SK-N-SH treated with all-trans-retinoic acid at 6 μM for 48 hours (cell line): ENCODE results near the gene PAIP2.
A peak's percentile ranks its signal among the peaks of the same experiment; 100 is the strongest.

Experiments
- ATAC-seq: fragments of 200-7000 bp; cut with Tn5 transposase; 3 replicates; pipeline ENCODE4 v1.9.1; 2020; ENCODE audit warnings: mild to moderate bottlenecking, moderate library complexity
- ARNTL ChIP-seq: fragments of 450-650 bp; formaldehyde crosslinking; IDR thresholded peaks from 2 replicates; pipeline ENCODE4 v1.5.0; 2020; ENCODE audit warnings: low read depth, mild to moderate bottlenecking, moderate library complexity, borderline replicate concordance
- BACH2 ChIP-seq: fragments of 250-450 bp; sonication (Bioruptor Pico); IDR thresholded peaks from 2 replicates; pipeline ENCODE4 v1.9.0; 2021; ENCODE audit warnings: mild to moderate bottlenecking, borderline replicate concordance
- CREB5 ChIP-seq: fragments of 250-450 bp; sonication (Bioruptor Pico); IDR thresholded peaks from 2 replicates; pipeline ENCODE4 v1.5.1; 2020; ENCODE audit warnings: low read depth, mild to moderate bottlenecking, moderate library complexity
- CSRNP3 ChIP-seq: fragments of 250-450 bp; sonication (Bioruptor Pico); IDR thresholded peaks from 2 replicates; pipeline ENCODE4 v1.5.1; 2021; ENCODE audit warnings: mild to moderate bottlenecking, moderate library complexity
- ESRRG ChIP-seq: fragments of 250-450 bp; sonication (Bioruptor Pico); IDR thresholded peaks from 2 replicates; pipeline ENCODE4 v1.6.1; 2021; ENCODE audit warnings: mild to moderate bottlenecking
- GLIS3 ChIP-seq: fragments of 250-450 bp; sonication (Bioruptor Pico); IDR thresholded peaks from 2 replicates; pipeline ENCODE4 v1.5.0; 2020; ENCODE audit warnings: mild to moderate bottlenecking, moderate library complexity
- ISL1 ChIP-seq: fragments of 250-450 bp; sonication (Bioruptor Pico); IDR thresholded peaks from 2 replicates; pipeline ENCODE4 v2.1.2; 2022; ENCODE audit warnings: mild to moderate bottlenecking, moderate library complexity
- OSR1 ChIP-seq: fragments of 250-450 bp; sonication (Bioruptor Pico); IDR thresholded peaks from 2 replicates; pipeline ENCODE4 v1.8.0; 2022; ENCODE audit warnings: moderate library complexity, mild to moderate bottlenecking, inconsistent platforms
- PATZ1 ChIP-seq: fragments of 250-450 bp; sonication (Bioruptor Pico); IDR thresholded peaks from 2 replicates; pipeline ENCODE4 v1.8.0; 2020; ENCODE audit warnings: mild to moderate bottlenecking, moderate library complexity, borderline replicate concordance
- POU6F1 ChIP-seq: fragments of 250-450 bp; sonication (Bioruptor Pico); IDR thresholded peaks from 2 replicates; pipeline ENCODE4 v1.8.0; 2021; ENCODE audit warnings: low read depth, mild to moderate bottlenecking, moderate library complexity, borderline replicate concordance
- PPARA ChIP-seq: fragments of 250-450 bp; sonication (Bioruptor Pico); IDR thresholded peaks from 2 replicates; pipeline ENCODE4 v1.5.0; 2020; ENCODE audit warnings: mild to moderate bottlenecking, borderline replicate concordance
- RARB ChIP-seq: fragments of 250-450 bp; sonication (Bioruptor Pico); IDR thresholded peaks from 2 replicates; pipeline ENCODE4 v1.8.0; 2021; ENCODE audit warnings: mild to moderate bottlenecking, moderate library complexity
- SNAI2 ChIP-seq: fragments of 250-450 bp; sonication (Bioruptor Pico); IDR thresholded peaks from 2 replicates; pipeline ENCODE4 v1.5.0; 2020; ENCODE audit warnings: mild to moderate bottlenecking, moderate library complexity
- TCF4 ChIP-seq: fragments of 250-450 bp; sonication (Bioruptor Pico); IDR thresholded peaks from 2 replicates; pipeline ENCODE4 v1.8.0; 2021; ENCODE audit warnings: mild to moderate bottlenecking, moderate library complexity, borderline replicate concordance
- TOX ChIP-seq: fragments of 250-450 bp; sonication (Bioruptor Pico); IDR thresholded peaks from 2 replicates; pipeline ENCODE4 v1.8.0; 2021; ENCODE audit warnings: mild to moderate bottlenecking, moderate library complexity, borderline replicate concordance
- ZC3H10 ChIP-seq: fragments of 250-450 bp; sonication (Bioruptor Pico); IDR thresholded peaks from 2 replicates; pipeline ENCODE4 v1.5.1; 2021; ENCODE audit warnings: mild to moderate bottlenecking, moderate library complexity
- ZFP3 ChIP-seq: fragments of 250-450 bp; sonication (Bioruptor Pico); IDR thresholded peaks from 2 replicates; pipeline ENCODE4 v1.5.0; 2020; ENCODE audit warnings: mild to moderate bottlenecking, moderate library complexity
- ZFP30 ChIP-seq: fragments of 450-650 bp; formaldehyde crosslinking; IDR thresholded peaks from 2 replicates; pipeline ENCODE4 v1.5.0; 2022; ENCODE audit warnings: mild to moderate bottlenecking, moderate library complexity
- ZNF565 ChIP-seq: fragments of 450-650 bp; formaldehyde crosslinking; conservative IDR thresholded peaks from 2 replicates; pipeline ENCODE4 v1.5.0; 2020; ENCODE audit warnings: low read depth, mild to moderate bottlenecking, moderate library complexity
- ZNF70 ChIP-seq: fragments of 450-650 bp; formaldehyde crosslinking; IDR thresholded peaks from 2 replicates; pipeline ENCODE4 v1.5.0; 2020; ENCODE audit warnings: mild to moderate bottlenecking, moderate library complexity
- ZNF8 ChIP-seq: fragments of 450-650 bp; formaldehyde crosslinking; IDR thresholded peaks from 2 replicates; pipeline ENCODE4 v1.5.0; 2020; ENCODE audit warnings: mild to moderate bottlenecking, moderate library complexity

Gene PAIP2

GRCh38 chr5:139369181-139369580, 27.5 kb downstream of the PAIP2 start:
- ATAC-seq: peak; percentile 78
- no peak for TF ChIP-seq GLIS3 (CRISPR knock-in tag)
- no peak for TF ChIP-seq TCF4
- no peak for TF ChIP-seq POU6F1 (CRISPR knock-in tag)
- TF ChIP-seq OSR1 (CRISPR knock-in tag): no peak
- TF ChIP-seq ARNTL (CRISPR knock-in tag): no peak
- no peak for TF ChIP-seq TOX (CRISPR knock-in tag)
- TF ChIP-seq ZNF8 (CRISPR knock-in tag): no peak
- TF ChIP-seq PPARA (CRISPR knock-in tag): no peak
- TF ChIP-seq ZNF70 (CRISPR knock-in tag): no peak
- no peak for TF ChIP-seq ESRRG (CRISPR knock-in tag)
- no peak for TF ChIP-seq CSRNP3
- no peak for TF ChIP-seq RARB
- TF ChIP-seq PATZ1 (CRISPR knock-in tag): no peak
- no peak for TF ChIP-seq BACH2
- no peak for TF ChIP-seq ZFP3
- TF ChIP-seq CREB5 (CRISPR knock-in tag): no peak
- no peak for TF ChIP-seq ZC3H10 (CRISPR knock-in tag)
- TF ChIP-seq, all 23 proteins: peak for 0

GRCh38 chr5:139371482-139372435, 30.1 kb downstream of the PAIP2 start:
- TF ChIP-seq ZNF565 (CRISPR knock-in tag): no peak
- no peak for TF ChIP-seq GLIS3 (CRISPR knock-in tag)
- TF ChIP-seq PPARA (CRISPR knock-in tag): no peak
- no peak for TF ChIP-seq CSRNP3
- no peak for TF ChIP-seq ESRRG (CRISPR knock-in tag)
- TF ChIP-seq CREB5 (CRISPR knock-in tag): no peak
- no peak for TF ChIP-seq ARNTL (CRISPR knock-in tag)
- no peak for TF ChIP-seq RARB
- no peak for TF ChIP-seq ZC3H10 (CRISPR knock-in tag)
- TF ChIP-seq, all 23 proteins: peak for 0

GRCh38 chr5:139374909-139375308, 33.3 kb downstream of the PAIP2 start:
- ATAC-seq: no peak
- no peak for TF ChIP-seq ISL1 (CRISPR knock-in tag)
- TF ChIP-seq CSRNP3: no peak
- no peak for TF ChIP-seq PATZ1 (CRISPR knock-in tag)
- no peak for TF ChIP-seq ZFP3
- no peak for TF ChIP-seq PPARA (CRISPR knock-in tag)
- no peak for TF ChIP-seq SNAI2 (CRISPR knock-in tag)
- no peak for TF ChIP-seq GLIS3 (CRISPR knock-in tag)
- TF ChIP-seq ZFP30: no peak

More at GRCh38 chr5:139371482-139372435, 30.1 kb downstream of the PAIP2 start:
- no peak for ATAC-seq
